TTC549 (cell line): ENCODE data around the gene CACNA2D3.

Experiments used
- FAIRE-seq: peaks from 2 replicates; lab custom pipeline; 2012; peaks lifted over from hg19 to GRCh38; lab: Jason Lieb, UNC

The CACNA2D3 gene

GRCh38 chr3:54481606-54482365 lies 359.4 kb downstream of the CACNA2D3 start:
- FAIRE-seq, result no peak

GRCh38 chr3:54484334-54484733 lies 362.0 kb downstream of the CACNA2D3 start:
- no peak for FAIRE-seq

- FAIRE-seq, result no peak
These were observed 364.0 kb downstream of the CACNA2D3 start for GRCh38 chr3:54486317-54486716.

- FAIRE-seq, result no peak
These were observed 365.9 kb downstream of the CACNA2D3 start for GRCh38 chr3:54488297-54488696.

- FAIRE-seq, result no peak
These were observed 371.9 kb downstream of the CACNA2D3 start for GRCh38 chr3:54494209-54494608.

GRCh38 chr3:54506603-54507002 lies 384.3 kb downstream of the CACNA2D3 start:
- no peak for FAIRE-seq

- no peak for FAIRE-seq
These were observed 385.6 kb downstream of the CACNA2D3 start for GRCh38 chr3:54507876-54508460.

GRCh38 chr3:54510506-54510905 lies 388.2 kb downstream of the CACNA2D3 start:
- FAIRE-seq, result no peak

GRCh38 chr3:54511766-54512365 lies 389.5 kb downstream of the CACNA2D3 start:
- no peak for FAIRE-seq

- FAIRE-seq, result no peak
These were observed 391.7 kb downstream of the CACNA2D3 start for GRCh38 chr3:54514006-54514405.

- FAIRE-seq, result no peak
These were observed 392.1 kb downstream of the CACNA2D3 start for GRCh38 chr3:54514416-54514815.

- FAIRE-seq, result no peak
These were observed 393.3 kb downstream of the CACNA2D3 start for GRCh38 chr3:54515441-54516213.

- no peak for FAIRE-seq
These were observed 395.1 kb downstream of the CACNA2D3 start for GRCh38 chr3:54517424-54517823.

GRCh38 chr3:54518011-54518675 lies 395.8 kb downstream of the CACNA2D3 start:
- no peak for FAIRE-seq

GRCh38 chr3:54519493-54519892 lies 397.1 kb downstream of the CACNA2D3 start:
- no peak for FAIRE-seq

GRCh38 chr3:54520060-54520459 lies 397.7 kb downstream of the CACNA2D3 start:
- no peak for FAIRE-seq

- FAIRE-seq, result no peak
These were observed 405.2 kb downstream of the CACNA2D3 start for GRCh38 chr3:54527521-54527920.

GRCh38 chr3:54527953-54528352 lies 405.6 kb downstream of the CACNA2D3 start:
- no peak for FAIRE-seq

GRCh38 chr3:54528668-54529067 lies 406.3 kb downstream of the CACNA2D3 start:
- FAIRE-seq, result no peak

GRCh38 chr3:54530091-54530490 lies 407.7 kb downstream of the CACNA2D3 start:
- FAIRE-seq, result no peak

- FAIRE-seq, result no peak
These were observed 408.6 kb downstream of the CACNA2D3 start for GRCh38 chr3:54530944-54531343.

GRCh38 chr3:54531741-54532140 lies 409.4 kb downstream of the CACNA2D3 start:
- no peak for FAIRE-seq
